HCT116 (cell line): Measurements from ENCODE around the gene BRSK2. TPM values are rescaled to one million over a fixed set of nuclear protein-coding genes. Genes with fewer than 3 reads are reported as not detected.

Source experiments
- ATAC-seq: fragments of 200-7000 bp; cut with Tn5 transposase; 2 replicates; pipeline ENCODE4 v1.9.1; 2020; ENCODE audit warnings: mild to moderate bottlenecking, moderate library complexity
- BruUV-seq: library from RNA; stranded (reverse); fragments of 400-500 nt; replicated peaks from 2 replicates; lab custom pipeline; 2021; lab: Mats Ljungman, UMichigan
- CTCF ChIA-PET: fragments of 300-600 bp; sonication (Branson Sonifier 250); formaldehyde crosslinking; loops from one replicate; lab custom pipeline; 2021; ENCODE audit warnings: antibody characterized with exemption; lab: Charles Lee
- POLR2A ChIA-PET: fragments of 300-600, 350-600 bp; sonication (Branson Sonifier 250); formaldehyde crosslinking; loops from one replicate; lab custom pipeline; 2021; ENCODE audit warnings: antibody characterized with exemption; lab: Charles Lee
- RAD21 ChIA-PET, 2 experiments: fragments of 300-600 bp; sonication (Branson Sonifier 250); formaldehyde crosslinking; loops; one replicate each; lab custom pipeline; 2023; ENCODE audit warnings: low total read pairs in 2 of 2; ENCODE audit not compliant: uncharacterized antibody in 2 of 2, unreplicated experiment in 2 of 2, low non-redundant PET in 1 of 2; lab: Charles Lee
- DNase-seq: peaks from one replicate; pipeline ENCODE4 v3.0.0-alpha.2; 2010; ENCODE audit warnings: low read depth, low spot score
- H2AFZ ChIP-seq: fragments of 200-600 bp; shearing (Covaris generic), sonication (generic); 2 replicates; pipeline ENCODE4 v1.6.1; 2017; ENCODE audit warnings: low read depth, mixed run types, mixed read lengths, antibody characterized with exemption, low read length; ENCODE audit not compliant: poor library complexity, severe bottlenecking
- H3K27ac ChIP-seq: 2 replicates; pipeline ENCODE4 v1.5.1; 2012; ENCODE audit warnings: low read depth, low read length
- H3K27me3 ChIP-seq: fragments of 200-600 bp; sonication (generic); 2 replicates; pipeline ENCODE4 v1.6.1; 2016; ENCODE audit warnings: mixed run types, low read length, mixed read lengths; ENCODE audit not compliant: insufficient read depth
- H3K36me3 ChIP-seq, 2 experiments: fragments of 200-500 bp in 1 of 2; fragments of 200-600 bp in 1 of 2; sonication (Bioruptor generic) in 1 of 2; sonication (generic) in 1 of 2; 2 replicates each; pipeline versions ENCODE4 v1.5.1 to v1.6.1; 2014 to 2016; ENCODE audit warnings: low read length in 2 of 2, inconsistent platforms in 1 of 2, mixed read lengths in 1 of 2, mixed run types in 1 of 2; ENCODE audit not compliant: insufficient read depth in 2 of 2, control insufficient read depth in 1 of 2
- H3K4me1 ChIP-seq, 2 experiments: fragments of 200-600 bp in 1 of 2; sonication (generic) in 1 of 2; 2 replicates each; pipeline versions ENCODE4 v1.5.1 to v1.6.1; 2012 to 2017; ENCODE audit warnings: low read length in 2 of 2, inconsistent platforms in 1 of 2, mild to moderate bottlenecking in 1 of 2, mixed read lengths in 1 of 2, mixed run types in 1 of 2, moderate library complexity in 1 of 2; ENCODE audit not compliant: insufficient read depth in 2 of 2, control insufficient read depth in 1 of 2
- H3K4me2 ChIP-seq: fragments of 200-600 bp; sonication (generic); 2 replicates; pipeline ENCODE4 v1.6.1; 2017; ENCODE audit warnings: mixed run types, low read length, mixed read lengths
- H3K4me3 ChIP-seq, 2 experiments: fragments of 200-600 bp in 1 of 2; sonication (generic) in 1 of 2; replicated peaks in 1 of 2; 2 replicates each; pipeline ENCODE4 v1.5.1; 2011 to 2016; ENCODE audit warnings: low read length in 2 of 2, control low read depth in 1 of 2, low read depth in 1 of 2, mild to moderate bottlenecking in 1 of 2, mixed read lengths in 1 of 2, mixed run types in 1 of 2
- H3K79me2 ChIP-seq: fragments of 200-600 bp; sonication (generic); 2 replicates; pipeline ENCODE4 v1.6.1; 2017; ENCODE audit warnings: mild to moderate bottlenecking, mixed run types, low read length, moderate library complexity, mixed read lengths; ENCODE audit not compliant: insufficient read depth
- H3K9ac ChIP-seq: fragments of 200-600 bp; sonication (generic); 2 replicates; pipeline ENCODE4 v1.6.1; 2016; ENCODE audit warnings: low read length, mixed read lengths
- H3K9me2 ChIP-seq: fragments of 200-600 bp; sonication (generic), shearing (Covaris generic); 2 replicates; pipeline ENCODE4 v1.6.1; 2017; ENCODE audit warnings: mixed run types, mild to moderate bottlenecking, moderate library complexity; ENCODE audit not compliant: insufficient read depth
- H3K9me3 ChIP-seq, 2 experiments: fragments of 200-500 bp in 1 of 2; fragments of 200-600 bp in 1 of 2; sonication (Bioruptor generic) in 1 of 2; sonication (generic) in 1 of 2; 2 replicates each; pipeline ENCODE4 v1.6.1; 2014 to 2017; ENCODE audit warnings: low read length in 2 of 2, mixed read lengths in 2 of 2, inconsistent platforms in 1 of 2, low read depth in 1 of 2, mild to moderate bottlenecking in 1 of 2, mixed run types in 1 of 2, moderate library complexity in 1 of 2; ENCODE audit not compliant: control insufficient read depth in 1 of 2, insufficient read depth in 1 of 2
- H4K20me1 ChIP-seq: fragments of 200-600 bp; sonication (generic), shearing (Covaris generic); 2 replicates; pipeline ENCODE4 v1.6.1; 2017; ENCODE audit warnings: mixed run types, mild to moderate bottlenecking, moderate library complexity; ENCODE audit not compliant: insufficient read depth
- ELF1 ChIP-seq: IDR thresholded peaks from 2 replicates; pipeline ENCODE4 v1.6.1; 2012; ENCODE audit warnings: low read depth, borderline replicate concordance
- EZH2 ChIP-seq: fragments of 200-600 bp; sonication (generic); IDR thresholded peaks from 2 replicates; pipeline ENCODE4 v1.6.1; 2017; ENCODE audit warnings: antibody characterized with exemption, mixed run types
- MAX ChIP-seq: IDR thresholded peaks from 2 replicates; pipeline ENCODE4 v1.6.1; 2012
- RAD21 ChIP-seq: IDR thresholded peaks from 2 replicates; pipeline ENCODE4 v1.6.1; 2012; ENCODE audit warnings: low read depth, mild to moderate bottlenecking
- SIN3A ChIP-seq: IDR thresholded peaks from 2 replicates; pipeline ENCODE4 v1.6.1; 2012; ENCODE audit warnings: low read depth
- SRF ChIP-seq: IDR thresholded peaks from 2 replicates; pipeline ENCODE4 v1.6.1; 2012; ENCODE audit warnings: low read depth
- ZFX ChIP-seq: fragments of 450-650 bp; IDR thresholded peaks from 2 replicates; pipeline ENCODE4 v1.6.1; 2017
- ZNF274 ChIP-seq: fragments of 200-500 bp; sonication (Bioruptor generic); IDR thresholded peaks from 2 replicates; pipeline ENCODE4 v1.6.1; 2014; ENCODE audit warnings: mild to moderate bottlenecking, low read depth, low read length, inconsistent platforms
- intact Hi-C: fragments of 100-400 bp; cut with micrococcal nuclease; formaldehyde crosslinking; loops from 2 replicates; pipeline ENCODE4 v1.10.0; 2022
- total RNA-seq: library from RNA; stranded (reverse); gene quantifications from one replicate; pipeline ENCODE4 v1.2.1, GENCODE V29; 2021; ENCODE audit not compliant: unreplicated experiment
- TF ChIP-seq, protein P1 (sequence below): IDR thresholded peaks from 2 replicates; pipeline ENCODE4 v1.6.1; 2012
- TF ChIP-seq, protein P2 (sequence below), 3 experiments: fragments of 200-600 bp in 1 of 3; sonication (generic) in 1 of 3; IDR thresholded peaks in 2 of 3; conservative IDR thresholded peaks in 1 of 3; 2 replicates each; pipeline ENCODE4 v1.5.1; 2012 to 2017; ENCODE audit warnings: low read depth in 2 of 3, low read length in 2 of 3, antibody characterized with exemption in 1 of 3, borderline replicate concordance in 1 of 3, control low read depth in 1 of 3, mild to moderate bottlenecking in 1 of 3, mixed read lengths in 1 of 3, mixed run types in 1 of 3, moderate library complexity in 1 of 3; ENCODE audit not compliant: insufficient read depth in 1 of 3

BRSK2 gene
- total RNA-seq, 1 experiment from 2014 or later: 14.0 TPM

DNA sequence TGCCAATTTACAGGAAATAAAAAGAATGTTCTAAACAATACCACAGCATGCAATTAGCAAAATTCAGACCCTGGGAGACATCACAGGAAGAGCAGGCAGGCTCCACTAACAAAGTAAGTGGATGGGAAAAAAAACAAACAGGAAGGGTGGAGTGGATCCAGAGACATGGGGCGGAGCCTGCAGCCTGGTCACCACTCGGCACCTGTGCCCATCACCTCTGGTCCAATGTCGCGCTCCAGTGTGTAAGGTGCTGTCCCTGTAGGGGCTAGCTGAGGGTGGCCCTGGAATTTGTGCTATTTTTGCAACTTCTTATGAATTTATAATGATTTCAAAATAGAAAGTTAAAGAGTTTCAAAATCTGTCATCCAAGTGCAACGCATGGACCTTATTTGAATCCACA, 107.9 kb downstream of the BRSK2 start:
- H3K4me3 ChIP-seq: no peak overlapping the region
- H3K4me2 ChIP-seq: no peak overlapping the region
- ChIA-PET POLR2A (no interaction called here), RAD21 (no interaction called here), CTCF (no interaction called here)
- H3K27ac ChIP-seq: no peak overlapping the region
- peaks cover 0 to 8% of the 10 kb centered on the region in 2 experiments; a peak in 1 of 4 replicates for H3K9me3 ChIP-seq
- TF ChIP-seq, protein P1, sequence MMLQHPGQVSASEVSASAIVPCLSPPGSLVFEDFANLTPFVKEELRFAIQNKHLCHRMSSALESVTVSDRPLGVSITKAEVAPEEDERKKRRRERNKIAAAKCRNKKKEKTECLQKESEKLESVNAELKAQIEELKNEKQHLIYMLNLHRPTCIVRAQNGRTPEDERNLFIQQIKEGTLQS: no peak
- DNase-seq: no peak
- no peaks in the 10 kb centered on the region for H3K27me3 ChIP-seq
- no peak for ATAC-seq
- H3K4me1 ChIP-seq: no peaks in the 10 kb centered on the region
- no TSS peak for BruUV-seq
- no peaks in the 10 kb centered on the region for H3K36me3 ChIP-seq
- peaks cover 46% of the 10 kb centered on the region for H3K79me2 ChIP-seq
- no peak overlapping the region for H2AFZ ChIP-seq
- H4K20me1 ChIP-seq: peaks cover 4% of the 10 kb centered on the region; the same call in 1 of the 2 replicates
- H3K9me2 ChIP-seq: no peaks in the 10 kb centered on the region
- H3K9ac ChIP-seq: no peak overlapping the region
- intact Hi-C loops: no loop called here

GRCh38 chr11:1498262-1498661, 108.5 kb downstream of the BRSK2 start:
- no peak for ATAC-seq
- Histone ChIP-seq H3K9me2 (no peaks in the 10 kb centered on the region), H3K4me3 (no peak overlapping the region), H3K9ac (no peak overlapping the region), H3K79me2 (peaks cover 42% of the 10 kb centered on the region), H3K4me1 (no peaks in the 10 kb centered on the region), H4K20me1 (peaks cover 4% of the 10 kb centered on the region; the same call in 1 of the 2 replicates), H3K36me3 (no peaks in the 10 kb centered on the region), H3K9me3 (peaks cover 0 to 8% of the 10 kb centered on the region in 2 experiments; a peak in 1 of 4 replicates), H3K27ac (no peak overlapping the region), H3K4me2 (no peak overlapping the region), H2AFZ (no peak overlapping the region), H3K27me3 (no peaks in the 10 kb centered on the region)
- CTCF ChIA-PET: no interaction called here
- DNase-seq: no peak
- POLR2A ChIA-PET: no interaction called here
- TF ChIP-seq SRF (no peak), RAD21 (no peak), ZNF274 (no peak), SIN3A (no peak), EZH2 (no peak), ZFX (no peak), MAX (no peak), ELF1 (no peak)
- TF ChIP-seq, protein P1: no peak
- TF ChIP-seq, protein P2, sequence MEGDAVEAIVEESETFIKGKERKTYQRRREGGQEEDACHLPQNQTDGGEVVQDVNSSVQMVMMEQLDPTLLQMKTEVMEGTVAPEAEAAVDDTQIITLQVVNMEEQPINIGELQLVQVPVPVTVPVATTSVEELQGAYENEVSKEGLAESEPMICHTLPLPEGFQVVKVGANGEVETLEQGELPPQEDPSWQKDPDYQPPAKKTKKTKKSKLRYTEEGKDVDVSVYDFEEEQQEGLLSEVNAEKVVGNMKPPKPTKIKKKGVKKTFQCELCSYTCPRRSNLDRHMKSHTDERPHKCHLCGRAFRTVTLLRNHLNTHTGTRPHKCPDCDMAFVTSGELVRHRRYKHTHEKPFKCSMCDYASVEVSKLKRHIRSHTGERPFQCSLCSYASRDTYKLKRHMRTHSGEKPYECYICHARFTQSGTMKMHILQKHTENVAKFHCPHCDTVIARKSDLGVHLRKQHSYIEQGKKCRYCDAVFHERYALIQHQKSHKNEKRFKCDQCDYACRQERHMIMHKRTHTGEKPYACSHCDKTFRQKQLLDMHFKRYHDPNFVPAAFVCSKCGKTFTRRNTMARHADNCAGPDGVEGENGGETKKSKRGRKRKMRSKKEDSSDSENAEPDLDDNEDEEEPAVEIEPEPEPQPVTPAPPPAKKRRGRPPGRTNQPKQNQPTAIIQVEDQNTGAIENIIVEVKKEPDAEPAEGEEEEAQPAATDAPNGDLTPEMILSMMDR (IDR thresholded peaks at IDR 0.05 in 2 of 3, conservative IDR thresholded peaks at IDR 0.05 in 1 of 3; ENCODE audit: borderline replicate concordance in 1 of 3, insufficient read depth in 1 of 3, low read depth in 2 of 3, low read length in 2 of 3): no peak
- BruUV-seq: no TSS peak
- intact Hi-C loops: no loop called here
- RAD21 ChIA-PET: no interaction called here
